HUES48 (cell line): ENCODE data around the gene HEATR5B.

ENCODE experiments used
- H3K27ac ChIP-seq: one replicate; pipeline ENCODE4 v1.7.0; 2013; ENCODE audit warnings: low read depth, low read length, inconsistent platforms
- H3K27me3 ChIP-seq: 2 replicates; pipeline ENCODE4 v1.6.1; 2013; ENCODE audit warnings: mild to moderate bottlenecking, low read length; ENCODE audit not compliant: control insufficient read depth, insufficient read depth
- H3K36me3 ChIP-seq: 2 replicates; pipeline ENCODE4 v1.6.1; 2013; ENCODE audit warnings: low read length; ENCODE audit not compliant: control insufficient read depth, insufficient read depth
- H3K4me1 ChIP-seq: 2 replicates; pipeline ENCODE4 v1.6.1; 2013; ENCODE audit warnings: mild to moderate bottlenecking, low read length; ENCODE audit not compliant: control insufficient read depth, insufficient read depth
- H3K4me3 ChIP-seq: 2 replicates; pipeline ENCODE4 v1.5.1; 2013; ENCODE audit warnings: mild to moderate bottlenecking, low read depth, low read length
- H3K9ac ChIP-seq: 2 replicates; pipeline ENCODE4 v1.6.1; 2013; ENCODE audit warnings: mild to moderate bottlenecking, low read depth, low read length, moderate library complexity
- H3K9me3 ChIP-seq: 2 replicates; pipeline ENCODE4 v1.6.1; 2013; ENCODE audit warnings: low read length; ENCODE audit not compliant: control insufficient read depth, insufficient read depth

HEATR5B gene

DNA sequence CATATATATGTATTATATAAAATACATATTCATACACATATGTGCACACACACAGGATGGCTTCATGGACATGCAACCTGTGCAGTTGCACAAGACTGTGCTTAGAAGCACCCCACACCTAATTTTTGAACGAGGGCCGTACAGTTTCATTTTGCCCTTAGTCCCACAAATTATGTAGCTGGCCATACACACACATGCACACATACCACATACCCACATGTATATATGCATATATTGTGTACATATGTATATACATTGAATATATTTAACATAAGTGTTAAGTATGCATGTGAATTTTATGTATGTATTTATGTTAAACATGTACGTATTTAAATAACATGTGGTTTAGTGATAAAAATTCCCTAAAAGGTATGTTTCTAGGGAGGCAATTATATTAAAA is 18.4 kb upstream of the HEATR5B start:
- Histone ChIP-seq H3K9ac (no peak overlapping the region), H3K9me3 (no peaks in the 10 kb centered on the region), H3K4me1 (peaks cover 16% of the 10 kb centered on the region), H3K27ac (no peak overlapping the region), H3K4me3 (no peak overlapping the region), H3K27me3 (no peaks in the 10 kb centered on the region), H3K36me3 (peaks cover 43% of the 10 kb centered on the region)

DNA sequence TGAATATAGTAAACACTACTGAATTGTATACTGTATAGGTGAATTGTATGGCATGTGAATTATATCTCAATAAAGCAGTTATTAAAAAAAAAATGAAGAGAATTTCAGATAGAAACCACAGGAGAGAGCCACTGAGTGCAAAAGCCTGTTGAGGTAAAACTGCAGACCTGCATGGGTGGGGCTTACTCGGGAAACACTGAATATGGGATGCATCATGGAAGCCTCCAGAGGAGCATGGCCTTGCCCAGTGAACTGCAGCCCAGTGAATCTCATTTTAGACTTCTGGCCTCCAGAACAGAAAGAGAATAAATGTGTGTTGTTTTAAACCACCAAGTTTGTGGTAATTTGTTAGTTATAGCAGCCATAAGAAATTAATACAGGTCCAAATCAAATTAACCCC is 15.9 kb upstream of the HEATR5B start:
- no peak overlapping the region for H3K27ac ChIP-seq
- no peaks in the 10 kb centered on the region for H3K9me3 ChIP-seq
- no peaks in the 10 kb centered on the region for H3K27me3 ChIP-seq
- peaks cover 28% of the 10 kb centered on the region for H3K36me3 ChIP-seq
- H3K9ac ChIP-seq = no peak overlapping the region
- H3K4me3 ChIP-seq = no peak overlapping the region
- H3K4me1 ChIP-seq = peaks cover 7% of the 10 kb centered on the region; the same call in 1 of the 2 replicates

DNA sequence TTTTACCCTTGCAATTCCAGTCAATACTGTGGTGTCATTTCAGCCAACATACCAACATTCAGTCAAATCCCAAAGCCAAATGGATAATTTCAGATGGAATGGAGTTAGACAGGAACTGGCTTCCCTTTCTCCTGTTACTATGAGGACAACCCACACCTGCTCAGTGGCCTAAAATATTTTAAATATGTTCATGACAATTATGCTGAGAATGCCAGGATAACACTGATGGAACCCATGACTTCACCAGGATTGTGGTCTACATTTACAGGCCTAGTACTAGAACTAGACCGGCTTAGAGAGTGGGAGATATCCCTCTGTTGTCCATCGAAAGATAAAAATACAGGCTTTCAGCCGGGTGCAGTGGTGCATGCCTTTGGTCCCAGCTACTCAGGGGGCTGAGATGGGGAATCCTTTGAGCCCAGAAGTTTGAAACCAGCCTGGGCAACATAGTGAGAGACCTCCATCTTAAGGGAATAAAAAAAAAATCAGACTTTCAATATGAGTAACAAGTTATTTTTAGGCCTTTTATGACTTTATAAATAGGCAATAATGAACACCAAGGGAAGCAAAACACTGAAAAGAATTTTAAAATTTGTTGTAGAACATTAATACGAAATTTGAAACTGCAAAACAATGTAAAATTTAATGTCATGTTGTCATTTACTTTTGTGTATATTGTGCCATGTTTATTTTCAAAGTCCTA is 14.4 kb upstream of the HEATR5B start:
- no peaks in the 10 kb centered on the region for H3K27me3 ChIP-seq
- H3K27ac ChIP-seq = no peak overlapping the region
- no peak overlapping the region for H3K9ac ChIP-seq
- no peaks in the 10 kb centered on the region for H3K4me1 ChIP-seq
- H3K36me3 ChIP-seq = peaks cover 32% of the 10 kb centered on the region
- no peaks in the 10 kb centered on the region for H3K9me3 ChIP-seq
- H3K4me3 ChIP-seq = no peak overlapping the region

DNA sequence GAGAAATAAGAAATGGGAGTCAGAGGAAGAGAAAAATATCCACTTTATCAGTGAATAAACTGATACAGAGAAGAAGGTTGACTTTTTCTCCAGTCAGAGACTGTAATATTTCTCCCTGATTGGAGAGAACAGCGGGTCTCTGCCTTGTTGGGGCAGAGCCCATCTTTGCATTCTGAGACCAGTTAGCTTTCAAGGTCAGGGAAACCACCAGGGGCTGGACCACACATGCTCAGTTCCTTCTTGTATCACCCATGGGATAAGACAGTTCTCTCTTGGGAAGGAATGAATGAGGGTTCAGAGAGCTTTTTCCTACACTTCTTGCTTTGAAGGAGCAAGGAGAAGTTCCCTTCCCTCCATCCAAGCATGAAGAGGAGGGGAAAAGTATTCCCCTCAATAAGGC is 12.4 kb upstream of the HEATR5B start:
- no peak overlapping the region for H3K9ac ChIP-seq
- H3K36me3 ChIP-seq = peaks cover 23% of the 10 kb centered on the region; the same call in 1 of the 2 replicates
- no peak overlapping the region for H3K27ac ChIP-seq
- no peaks in the 10 kb centered on the region for H3K9me3 ChIP-seq
- H3K27me3 ChIP-seq = no peaks in the 10 kb centered on the region
- H3K4me1 ChIP-seq = no peaks in the 10 kb centered on the region
- no peak overlapping the region for H3K4me3 ChIP-seq

DNA sequence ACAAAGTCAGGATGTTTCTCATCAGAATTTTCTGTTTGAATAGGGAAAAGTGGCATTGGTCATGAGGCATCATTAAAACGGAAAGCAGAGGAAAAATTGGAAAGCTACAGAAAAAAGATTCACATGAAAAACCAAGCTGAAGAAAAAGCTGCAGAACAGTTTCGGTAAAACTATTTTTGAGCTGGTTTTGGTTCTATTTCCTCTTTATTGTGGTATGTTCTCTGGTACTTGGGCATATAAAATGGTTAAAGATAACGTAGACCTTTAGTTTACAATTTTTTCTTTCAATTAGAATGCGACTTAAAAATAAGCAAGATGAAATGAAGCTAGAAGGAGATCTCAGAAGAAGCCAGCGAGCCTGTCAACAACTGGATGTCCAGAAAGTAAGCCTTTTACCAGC is 7.7 kb upstream of the HEATR5B start:
- Histone ChIP-seq H3K4me1 (no peaks in the 10 kb centered on the region), H3K36me3 (0 out of 2 replicates have a peak, but pooled peaks cover 8% of the 10 kb centered on the region), H3K27ac (no peak overlapping the region), H3K9me3 (no peaks in the 10 kb centered on the region), H3K9ac (no peak overlapping the region), H3K27me3 (no peaks in the 10 kb centered on the region), H3K4me3 (no peak overlapping the region)

DNA sequence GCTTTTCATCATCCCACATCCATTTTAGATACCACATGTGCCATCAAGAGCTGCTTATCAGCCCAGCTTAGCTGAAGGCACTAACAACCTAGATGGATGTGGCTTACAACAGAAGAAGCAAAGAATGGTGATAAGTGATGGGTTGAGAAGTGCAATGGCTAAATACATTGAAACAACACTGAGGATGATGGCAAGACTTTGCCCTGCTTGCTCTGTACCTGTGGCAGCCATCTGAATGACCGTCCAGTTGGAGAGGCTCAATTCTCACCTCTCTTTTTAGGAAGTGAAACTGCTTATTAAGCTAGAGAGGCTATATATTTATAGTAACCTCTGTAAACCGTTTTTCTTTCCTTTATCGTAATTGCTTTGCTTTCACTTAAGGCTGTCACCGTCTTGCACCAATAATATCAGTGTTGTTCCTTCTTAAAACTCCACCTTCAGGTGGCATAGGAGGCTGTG is 5.9 kb upstream of the HEATR5B start:
- Histone ChIP-seq H3K9me3 (no peaks in the 10 kb centered on the region), H3K4me1 (0 out of 2 replicates have a peak, but pooled peaks cover 2% of the 10 kb centered on the region), H3K36me3 (0 out of 2 replicates have a peak, but pooled peaks cover 6% of the 10 kb centered on the region), H3K4me3 (no peak overlapping the region), H3K9ac (no peak overlapping the region), H3K27me3 (no peaks in the 10 kb centered on the region), H3K27ac (no peak overlapping the region)

DNA sequence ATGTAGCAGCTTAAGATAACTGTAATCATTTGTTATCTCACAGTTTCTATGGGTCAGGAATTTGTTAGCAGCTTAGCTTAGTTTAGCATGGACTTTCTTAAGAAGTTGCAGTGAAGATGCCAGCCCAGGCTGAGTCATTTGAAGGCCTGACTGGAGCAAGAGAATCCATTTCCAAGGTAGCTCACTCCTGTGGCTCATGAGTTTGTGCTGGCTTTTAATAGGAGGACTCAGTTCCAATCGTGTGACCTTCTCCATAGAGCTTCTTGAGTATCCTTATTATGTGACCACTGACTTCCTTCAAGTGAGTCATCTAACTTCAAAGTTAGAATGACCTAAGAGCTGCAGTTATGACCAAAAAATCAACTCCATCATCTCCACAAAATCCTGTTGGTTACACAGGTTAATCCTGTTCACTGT is 1.6 kb upstream of the HEATR5B start:
- H3K4me1 ChIP-seq = 0 out of 2 replicates have a peak, but pooled peaks cover 4% of the 10 kb centered on the region
- H3K27ac ChIP-seq = no peak overlapping the region
- no peaks in the 10 kb centered on the region for H3K36me3 ChIP-seq
- H3K9ac ChIP-seq = no peak overlapping the region
- no peaks in the 10 kb centered on the region for H3K9me3 ChIP-seq
- H3K4me3 ChIP-seq = no peak overlapping the region
- H3K27me3 ChIP-seq = no peaks in the 10 kb centered on the region

DNA sequence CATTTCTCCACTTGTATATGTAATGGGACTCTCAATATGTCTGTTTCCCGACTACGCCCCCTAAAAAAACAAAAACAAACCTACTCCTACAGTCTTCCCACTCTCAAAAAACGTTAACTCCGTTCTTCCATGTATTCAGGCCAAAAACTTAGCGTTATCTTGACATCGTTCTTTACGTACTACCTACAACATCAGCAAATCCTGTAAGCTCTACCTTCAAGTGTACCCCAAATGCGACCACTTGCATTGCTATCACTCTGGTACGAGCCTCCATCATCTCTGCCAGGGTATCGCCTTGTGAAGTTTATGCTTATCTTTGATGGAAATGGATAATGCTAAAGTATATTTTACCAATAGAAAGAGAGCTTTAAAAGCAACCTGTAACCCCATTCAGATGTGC is 625 bp upstream of the HEATR5B start:
- Histone ChIP-seq H3K4me1 (0 out of 2 replicates have a peak, but pooled peaks cover 4% of the 10 kb centered on the region), H3K27ac (no peak overlapping the region), H3K9ac (no peak overlapping the region), H3K27me3 (no peaks in the 10 kb centered on the region), H3K36me3 (peaks cover 5% of the 10 kb centered on the region; the same call in 1 of the 2 replicates), H3K9me3 (no peaks in the 10 kb centered on the region), H3K4me3 (peak overlapping the region; percentile 88)

DNA sequence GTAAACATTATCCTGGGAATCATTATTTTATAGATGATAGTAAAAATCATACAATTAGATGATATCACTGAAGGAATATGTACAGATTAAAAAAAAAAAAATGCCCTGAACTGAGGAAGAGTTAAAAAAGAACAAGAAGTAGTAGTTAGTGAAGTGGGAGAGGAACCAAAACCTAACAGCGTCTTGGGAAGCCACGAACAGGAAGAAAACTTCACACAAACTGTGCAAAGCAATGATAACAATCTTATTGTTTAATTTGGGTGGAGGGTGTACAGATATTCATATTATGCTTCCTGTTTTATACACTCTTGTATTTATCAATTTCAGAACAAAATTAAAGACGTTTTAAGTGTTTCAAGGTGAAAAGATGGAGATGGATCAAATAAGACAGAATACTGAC is 3.5 kb downstream of the HEATR5B start:
- Histone ChIP-seq H3K27me3 (no peaks in the 10 kb centered on the region), H3K4me1 (0 out of 2 replicates have a peak, but pooled peaks cover 4% of the 10 kb centered on the region), H3K4me3 (no peak overlapping the region), H3K36me3 (peaks cover 27% of the 10 kb centered on the region), H3K9ac (no peak overlapping the region), H3K9me3 (no peaks in the 10 kb centered on the region), H3K27ac (no peak overlapping the region)

DNA sequence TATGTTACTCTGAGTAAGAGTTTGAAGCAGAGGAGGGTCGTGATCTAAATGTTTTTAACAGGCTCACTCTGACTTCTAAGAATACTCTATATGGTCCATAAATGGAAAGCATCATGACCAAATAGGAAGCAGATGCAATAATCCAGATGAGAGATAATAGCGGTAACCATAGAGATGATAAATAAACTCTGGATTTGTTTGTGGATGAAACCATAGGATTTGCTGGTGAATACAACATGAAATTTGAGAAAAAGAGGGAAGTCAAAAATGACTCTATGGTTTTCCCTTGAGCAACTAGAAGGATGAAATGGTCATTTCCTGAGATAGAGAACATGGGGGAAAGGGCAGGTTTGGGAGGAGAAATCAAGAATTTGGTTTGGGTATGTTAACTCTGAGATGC is 3.9 kb downstream of the HEATR5B start:
- Histone ChIP-seq H3K36me3 (peaks cover 31% of the 10 kb centered on the region), H3K9ac (no peak overlapping the region), H3K27me3 (no peaks in the 10 kb centered on the region), H3K4me1 (0 out of 2 replicates have a peak, but pooled peaks cover 4% of the 10 kb centered on the region), H3K4me3 (no peak overlapping the region), H3K27ac (no peak overlapping the region), H3K9me3 (no peaks in the 10 kb centered on the region)

DNA sequence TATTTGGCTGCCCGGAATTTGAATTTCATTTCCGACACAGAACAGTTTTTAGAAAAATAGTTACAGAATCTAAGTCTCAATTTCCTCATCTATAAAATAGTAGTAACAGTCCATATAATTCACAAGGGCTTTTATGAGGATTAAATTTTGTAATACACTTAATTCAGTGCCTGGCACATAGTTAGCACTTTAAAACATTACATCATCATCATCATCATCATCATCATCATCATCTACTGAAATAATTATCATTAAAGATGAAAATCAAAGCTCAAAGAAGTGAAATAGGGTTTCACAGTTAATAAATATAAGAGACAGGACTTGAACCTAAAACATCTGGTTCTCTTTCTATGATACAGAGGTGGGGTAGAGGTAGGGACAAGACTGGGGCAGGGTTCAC is 13.2 kb downstream of the HEATR5B start:
- Histone ChIP-seq H3K9me3 (no peaks in the 10 kb centered on the region), H3K27me3 (no peaks in the 10 kb centered on the region), H3K36me3 (peaks cover 33% of the 10 kb centered on the region), H3K9ac (no peak overlapping the region), H3K27ac (no peak overlapping the region), H3K4me1 (no peaks in the 10 kb centered on the region), H3K4me3 (no peak overlapping the region)
